GM12878 (cell line): ENCODE results near the gene RBP3. TPM values are rescaled to one million over a fixed set of nuclear protein-coding genes. Genes with fewer than 3 reads are reported as not detected.

Experiments
- ATAC-seq: fragments of 200-7000 bp; cut with Tn5 transposase; 3 replicates; pipeline ENCODE4 v1.9.1; 2020; ENCODE audit warnings: mild to moderate bottlenecking, moderate library complexity
- BruUV-seq: library from RNA; stranded (reverse); fragments of 400-500 nt; replicated peaks from 2 replicates; lab custom pipeline; 2021; lab: Mats Ljungman, UMichigan
- CTCF ChIA-PET: fragments of 300-600 bp; sonication (Branson Sonifier 250); formaldehyde crosslinking; extraction: SDS; loops from one replicate; lab custom pipeline; 2021; ENCODE audit warnings: inconsistent platforms; lab: Yijun Ruan, JAX
- POLR2A ChIA-PET: fragments of 350-600 bp; formaldehyde crosslinking; extraction: SDS; loops from one replicate; lab custom pipeline; 2021; ENCODE audit warnings: inconsistent platforms; lab: Charles Lee
- RAD21 ChIA-PET: fragments of 300-600 bp; sonication (Branson Sonifier 250); formaldehyde crosslinking; loops from one replicate; lab custom pipeline; 2023; ENCODE audit warnings: antibody characterized with exemption; ENCODE audit not compliant: unreplicated experiment; lab: Charles Lee
- SMC1A ChIA-PET: fragments of 300-600 bp; sonication (Branson Sonifier 250); formaldehyde crosslinking; loops from one replicate; lab custom pipeline; 2023; ENCODE audit not compliant: unreplicated experiment, uncharacterized antibody; lab: Charles Lee
- DNase-seq: peaks from one replicate; pipeline ENCODE4 v3.0.0-alpha.2; 2011; ENCODE audit warnings: low read depth, low spot score
- FAIRE-seq: peaks from 3 replicates; lab custom pipeline; 2011; peaks lifted over from hg19 to GRCh38; lab: Jason Lieb, UNC
- H2AFZ ChIP-seq: 2 replicates; pipeline ENCODE4 v1.6.0; 2011; ENCODE audit warnings: low read depth, low read length, control low read depth; ENCODE audit not compliant: control insufficient read depth
- H3K27ac ChIP-seq: 2 replicates; pipeline ENCODE4 v1.5.1; 2011; ENCODE audit warnings: control low read depth; ENCODE audit not compliant: control insufficient read depth, insufficient read depth
- H3K27me3 ChIP-seq, 2 experiments: replicated peaks in 1 of 2; 2 replicates each; pipeline versions ENCODE4 v1.6.0 to v1.6.1; 2011; ENCODE audit warnings: low read length in 1 of 2; ENCODE audit not compliant: control insufficient read depth in 2 of 2, insufficient read depth in 2 of 2
- H3K36me3 ChIP-seq, 2 experiments: 2 replicates each; pipeline ENCODE4 v1.5.1; 2011; ENCODE audit warnings: low read length in 1 of 2; ENCODE audit not compliant: control insufficient read depth in 2 of 2, insufficient read depth in 2 of 2
- H3K4me1 ChIP-seq: 2 replicates; pipeline ENCODE4 v1.6.1; 2011; ENCODE audit warnings: mild to moderate bottlenecking, low read length, moderate library complexity, mixed read lengths; ENCODE audit not compliant: control insufficient read depth, insufficient read depth
- H3K4me2 ChIP-seq: 2 replicates; pipeline ENCODE4 v1.6.0; 2011; ENCODE audit warnings: control low read depth; ENCODE audit not compliant: control insufficient read depth, insufficient read depth
- H3K4me3 ChIP-seq: fragments of 200-600 bp; sonication (generic); 2 replicates; pipeline ENCODE4 v1.5.1; 2016
- H3K79me2 ChIP-seq: 2 replicates; pipeline ENCODE4 v1.6.0; 2011; ENCODE audit warnings: low read length; ENCODE audit not compliant: control insufficient read depth, insufficient read depth
- H3K9ac ChIP-seq: 2 replicates; pipeline ENCODE4 v1.8.0; 2011; ENCODE audit warnings: low read length, control low read depth, mixed read lengths; ENCODE audit not compliant: control insufficient read depth, insufficient read depth
- H3K9me3 ChIP-seq: replicated peaks from 3 replicates; pipeline ENCODE4 v1.5.1; 2011; ENCODE audit warnings: mild to moderate bottlenecking, low read length; ENCODE audit not compliant: control insufficient read depth, insufficient read depth
- H4K20me1 ChIP-seq: 2 replicates; pipeline ENCODE4 v1.6.0; 2011; ENCODE audit not compliant: control insufficient read depth, insufficient read depth
- NR2F1 ChIP-seq: fragments of 450-650 bp; conservative IDR thresholded peaks from 2 replicates; pipeline ENCODE4 v1.6.1; 2017; ENCODE audit warnings: mild to moderate bottlenecking
- WGBS: methylation state at CpG from one replicate; pipeline ENCODE4 v1.1.6; 2016; ENCODE audit warnings: low lambda C conversion rate; ENCODE audit not compliant: insufficient replicate concordance, insufficient coverage; ENCODE audit errors: missing lambda C conversion rate; 5-methylcytosine and 5-hydroxymethylcytosine counted together
- in situ Hi-C: fragments of 300-500 bp; cut with MboI; formaldehyde crosslinking; loops from 9 replicates; pipeline ENCODE4 v1.14.3; 2018; ENCODE audit warnings: mixed read lengths
- intact Hi-C: fragments of 100-400 bp; cut with micrococcal nuclease; formaldehyde crosslinking; loops from one replicate; pipeline ENCODE4 v1.14.2; 2022; ENCODE audit not compliant: unreplicated experiment
- polyA plus RNA-seq, 11 experiments: library from polyadenylated mRNA; depleted of rRNA in 4 of 11; unstranded in 6 of 11; stranded (reverse) in 5 of 11; fragments of >200 nt; fragmentation: Nextera tagmentation in 4 of 11; fragmentation: Illumina TruSeq in 1 of 11; extraction: Ambion mirVana in 4 of 11; extraction: Trizol in 1 of 11; gene quantifications; 1 replicate in 1 of 11; 2 replicates in 10 of 11; pipeline versions ENCODE4 v1.2.1 to v1.2.3, GENCODE V29; 2011 to 2016; ENCODE audit warnings: inconsistent platforms in 2 of 11, missing spikeins in 2 of 11, low read depth in 1 of 11
- total RNA-seq, 4 experiments: library from RNA; depleted of rRNA in 3 of 4; stranded (reverse); fragments of >200 nt in 3 of 4; fragmentation: Illumina TruSeq in 1 of 4; extraction: Trizol in 1 of 4; gene quantifications; 2 replicates each; pipeline versions ENCODE4 v1.2.1 to v1.2.3, GENCODE V29; 2013 to 2021
- TF ChIP-seq, protein P1 (sequence below): fragments of 450-650 bp; IDR thresholded peaks from 2 replicates; pipeline ENCODE4 v1.6.1; 2014; ENCODE audit warnings: mild to moderate bottlenecking

Gene RBP3
- total and polyA plus RNA-seq, 10 of the 15 experiments (the other 5 are each of a cell fraction or from before 2014, with no cell fraction given): not detected

DNA sequence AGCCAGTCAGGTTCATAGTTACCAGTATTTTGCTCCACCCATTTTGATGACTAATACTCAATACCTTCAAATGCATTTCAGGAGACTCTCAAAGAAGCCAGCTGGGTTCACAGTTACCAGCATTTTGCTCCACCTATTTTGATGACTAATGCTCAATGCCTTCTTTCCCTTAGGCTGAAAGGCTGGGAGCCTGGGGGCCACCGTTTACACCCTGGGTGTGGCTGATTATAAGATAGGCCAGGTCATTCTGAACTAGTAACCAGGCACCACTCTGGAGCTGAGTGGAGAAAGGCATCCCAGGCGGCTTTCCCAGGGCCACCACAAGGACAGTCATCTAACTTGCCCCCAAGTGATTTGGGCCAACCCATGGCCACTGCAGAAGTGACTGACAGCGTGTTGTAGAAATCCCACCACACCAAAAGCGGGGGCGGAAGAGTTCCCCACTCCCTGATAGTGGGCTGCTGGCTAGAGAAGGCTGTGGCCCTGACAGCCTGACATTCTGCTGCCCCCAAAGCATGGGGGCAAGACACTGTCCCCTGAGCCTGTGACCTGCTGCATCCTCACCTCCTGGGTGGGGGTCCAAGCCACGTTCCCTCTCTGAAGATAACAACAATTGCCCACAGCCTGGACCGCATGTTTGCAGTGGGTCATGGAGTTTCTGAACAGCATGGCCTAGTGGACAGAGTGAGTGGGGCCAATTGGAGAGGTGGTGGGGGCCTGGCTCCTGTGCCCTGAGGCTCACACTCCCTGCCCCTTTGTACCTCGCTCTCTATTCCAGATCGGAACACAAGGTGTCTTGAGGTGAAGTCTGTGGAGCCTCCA lies 58.9 kb downstream of the RBP3 start:
- ATAC-seq: no peak
- in situ Hi-C loops (no loop called here), intact Hi-C loops (no loop called here)
- Histone ChIP-seq H3K9ac (no peak overlapping the region), H3K4me3 (no peak overlapping the region), H4K20me1 (no peaks in the 10 kb centered on the region), H2AFZ (no peak overlapping the region), H3K4me2 (no peak overlapping the region), H3K27ac (no peak overlapping the region), H3K79me2 (no peaks in the 10 kb centered on the region), H3K9me3 (no peaks in the 10 kb centered on the region), H3K4me1 (no peaks in the 10 kb centered on the region), H3K27me3 (no peaks in the 10 kb centered on the region; a peak in 1 of 4 replicates), H3K36me3 (no peaks in the 10 kb centered on the region)
- CTCF ChIA-PET: no interaction called here
- RAD21 ChIA-PET: no interaction called here
- SMC1A ChIA-PET: no interaction called here
- POLR2A ChIA-PET: no interaction called here
- TF ChIP-seq, protein P1, sequence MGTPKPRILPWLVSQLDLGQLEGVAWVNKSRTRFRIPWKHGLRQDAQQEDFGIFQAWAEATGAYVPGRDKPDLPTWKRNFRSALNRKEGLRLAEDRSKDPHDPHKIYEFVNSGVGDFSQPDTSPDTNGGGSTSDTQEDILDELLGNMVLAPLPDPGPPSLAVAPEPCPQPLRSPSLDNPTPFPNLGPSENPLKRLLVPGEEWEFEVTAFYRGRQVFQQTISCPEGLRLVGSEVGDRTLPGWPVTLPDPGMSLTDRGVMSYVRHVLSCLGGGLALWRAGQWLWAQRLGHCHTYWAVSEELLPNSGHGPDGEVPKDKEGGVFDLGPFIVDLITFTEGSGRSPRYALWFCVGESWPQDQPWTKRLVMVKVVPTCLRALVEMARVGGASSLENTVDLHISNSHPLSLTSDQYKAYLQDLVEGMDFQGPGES: no peak
- no peak for TF ChIP-seq NR2F1
- no peak for FAIRE-seq
- BruUV-seq: no TSS peak
- DNase-seq: no peak
- 38% methylated on average over 9 of the region's 9 CpGs for WGBS

Other genes with a start within 250 kb of the RBP3 start
- not detected in 2 replicates for gene GDF10, start 48.2 kb upstream of the RBP3 start, total RNA-seq (2014; rRNA removed)
- gene GDF10, start 48.2 kb upstream of the RBP3 start, total RNA-seq (2014; rRNA removed; fragmentation: Illumina TruSeq; extraction: Trizol): not detected in 2 replicates
- gene GDF10, start 48.2 kb upstream of the RBP3 start, total RNA-seq (2021): not detected in 2 replicates
- not detected in 2 replicates for gene GDF10, start 48.2 kb upstream of the RBP3 start, polyA plus RNA-seq (2011; rRNA removed)
- not detected in 2 replicates for gene GDF10, start 48.2 kb upstream of the RBP3 start, polyA plus RNA-seq (2014; fragmentation: Illumina TruSeq; extraction: Trizol)
- not detected for gene GDF10, start 48.2 kb upstream of the RBP3 start, polyA plus RNA-seq (2014; fragmentation: Nextera tagmentation; extraction: Ambion mirVana)
- not detected in 2 replicates for gene GDF10, start 48.2 kb upstream of the RBP3 start, polyA plus RNA-seq (2014; rRNA removed)
- not detected for gene GDF10, start 48.2 kb upstream of the RBP3 start, polyA plus RNA-seq (2016; fragmentation: Nextera tagmentation; extraction: Ambion mirVana)
- gene GDF2, start 25.9 kb upstream of the RBP3 start, total RNA-seq (2014; rRNA removed): not detected in 2 replicates
- not detected in 2 replicates for gene GDF2, start 25.9 kb upstream of the RBP3 start, total RNA-seq (2014; rRNA removed; fragmentation: Illumina TruSeq; extraction: Trizol)
- gene GDF2, start 25.9 kb upstream of the RBP3 start, total RNA-seq (2021): not detected in 2 replicates
- gene GDF2, start 25.9 kb upstream of the RBP3 start, polyA plus RNA-seq (2011; rRNA removed): not detected in 2 replicates
- gene GDF2, start 25.9 kb upstream of the RBP3 start, polyA plus RNA-seq (2014; fragmentation: Illumina TruSeq; extraction: Trizol): not detected in 2 replicates
- not detected for gene GDF2, start 25.9 kb upstream of the RBP3 start, polyA plus RNA-seq (2014; fragmentation: Nextera tagmentation; extraction: Ambion mirVana)
- not detected in 2 replicates for gene GDF2, start 25.9 kb upstream of the RBP3 start, polyA plus RNA-seq (2014; rRNA removed)
- not detected for gene GDF2, start 25.9 kb upstream of the RBP3 start, polyA plus RNA-seq (2016; fragmentation: Nextera tagmentation; extraction: Ambion mirVana)
- gene ZNF488, start 35.9 kb downstream of the RBP3 start, total RNA-seq (2014; rRNA removed): not detected in 2 replicates
- gene ZNF488, start 35.9 kb downstream of the RBP3 start, total RNA-seq (2014; rRNA removed; fragmentation: Illumina TruSeq; extraction: Trizol): not detected in 2 replicates
- not detected in 2 replicates for gene ZNF488, start 35.9 kb downstream of the RBP3 start, total RNA-seq (2021)
- gene ZNF488, start 35.9 kb downstream of the RBP3 start, polyA plus RNA-seq (2011; rRNA removed): not detected in 2 replicates
- not detected in 2 replicates for gene ZNF488, start 35.9 kb downstream of the RBP3 start, polyA plus RNA-seq (2014; fragmentation: Illumina TruSeq; extraction: Trizol)
- gene ZNF488, start 35.9 kb downstream of the RBP3 start, polyA plus RNA-seq (2014; fragmentation: Nextera tagmentation; extraction: Ambion mirVana): not detected
- not detected in 2 replicates for gene ZNF488, start 35.9 kb downstream of the RBP3 start, polyA plus RNA-seq (2014; rRNA removed)
- gene ZNF488, start 35.9 kb downstream of the RBP3 start, polyA plus RNA-seq (2016; fragmentation: Nextera tagmentation; extraction: Ambion mirVana): not detected
- 0.16 and 0.45 TPM in 2 replicates for gene ANXA8, start 135.8 kb downstream of the RBP3 start, total RNA-seq (2014; rRNA removed)
- gene ANXA8, start 135.8 kb downstream of the RBP3 start, total RNA-seq (2014; rRNA removed; fragmentation: Illumina TruSeq; extraction: Trizol): 0.13 TPM in 1 of 2 replicates, not detected in the other
- gene ANXA8, start 135.8 kb downstream of the RBP3 start, total RNA-seq (2021): 0.19 TPM in 1 of 2 replicates, not detected in the other
- gene ANXA8, start 135.8 kb downstream of the RBP3 start, polyA plus RNA-seq (2011; rRNA removed): not detected in 2 replicates
- gene ANXA8, start 135.8 kb downstream of the RBP3 start, polyA plus RNA-seq (2014; fragmentation: Illumina TruSeq; extraction: Trizol): 0.19 TPM in 1 of 2 replicates, not detected in the other
- gene ANXA8, start 135.8 kb downstream of the RBP3 start, polyA plus RNA-seq (2014; fragmentation: Nextera tagmentation; extraction: Ambion mirVana): under 1 TPM in 1 of 2 experiments, not detected in 1; 0.53 TPM
- 0.41 and 0.43 TPM in 2 replicates for gene ANXA8, start 135.8 kb downstream of the RBP3 start, polyA plus RNA-seq (2014; rRNA removed)
- under 1 TPM; 0.10 to 0.47 TPM for gene ANXA8, start 135.8 kb downstream of the RBP3 start, polyA plus RNA-seq (2016; fragmentation: Nextera tagmentation; extraction: Ambion mirVana)
- gene FAM25G, start 143.3 kb downstream of the RBP3 start, total RNA-seq (2014; rRNA removed): not detected in 2 replicates
- gene FAM25G, start 143.3 kb downstream of the RBP3 start, total RNA-seq (2014; rRNA removed; fragmentation: Illumina TruSeq; extraction: Trizol): not detected in 2 replicates
- not detected in 2 replicates for gene FAM25G, start 143.3 kb downstream of the RBP3 start, total RNA-seq (2021)
- not detected in 2 replicates for gene FAM25G, start 143.3 kb downstream of the RBP3 start, polyA plus RNA-seq (2011; rRNA removed)
- gene FAM25G, start 143.3 kb downstream of the RBP3 start, polyA plus RNA-seq (2014; fragmentation: Illumina TruSeq; extraction: Trizol): not detected in 2 replicates
- gene FAM25G, start 143.3 kb downstream of the RBP3 start, polyA plus RNA-seq (2014; fragmentation: Nextera tagmentation; extraction: Ambion mirVana): not detected
- gene FAM25G, start 143.3 kb downstream of the RBP3 start, polyA plus RNA-seq (2014; rRNA removed): not detected in 2 replicates
- not detected for gene FAM25G, start 143.3 kb downstream of the RBP3 start, polyA plus RNA-seq (2016; fragmentation: Nextera tagmentation; extraction: Ambion mirVana)
- gene AGAP9, start 175.3 kb downstream of the RBP3 start, total RNA-seq (2014; rRNA removed): 3.6 and 3.7 TPM in 2 replicates
- gene AGAP9, start 175.3 kb downstream of the RBP3 start, total RNA-seq (2014; rRNA removed; fragmentation: Illumina TruSeq; extraction: Trizol): 3.5 and 3.9 TPM in 2 replicates
- 4.0 and 4.4 TPM in 2 replicates for gene AGAP9, start 175.3 kb downstream of the RBP3 start, total RNA-seq (2021)
- gene AGAP9, start 175.3 kb downstream of the RBP3 start, polyA plus RNA-seq (2011; rRNA removed): 6.7 and 7.3 TPM in 2 replicates
- gene AGAP9, start 175.3 kb downstream of the RBP3 start, polyA plus RNA-seq (2014; fragmentation: Illumina TruSeq; extraction: Trizol): 5.9 and 6.9 TPM in 2 replicates
- gene AGAP9, start 175.3 kb downstream of the RBP3 start, polyA plus RNA-seq (2014; fragmentation: Nextera tagmentation; extraction: Ambion mirVana): under 1 TPM; 0.32 to 0.47 TPM
- gene AGAP9, start 175.3 kb downstream of the RBP3 start, polyA plus RNA-seq (2014; rRNA removed): 7.7 and 8.8 TPM in 2 replicates
- gene AGAP9, start 175.3 kb downstream of the RBP3 start, polyA plus RNA-seq (2016; fragmentation: Nextera tagmentation; extraction: Ambion mirVana): 1 to 10 TPM; 1.4 to 1.8 TPM